Measurements from ENCODE around the gene CNPY1. TPM values are rescaled to one million over a fixed set of nuclear protein-coding genes. Genes with fewer than 3 reads are reported as not detected.

Gene CNPY1
- total and polyA plus RNA-seq, 7 experiments from 2014 or later = not detected

DNA sequence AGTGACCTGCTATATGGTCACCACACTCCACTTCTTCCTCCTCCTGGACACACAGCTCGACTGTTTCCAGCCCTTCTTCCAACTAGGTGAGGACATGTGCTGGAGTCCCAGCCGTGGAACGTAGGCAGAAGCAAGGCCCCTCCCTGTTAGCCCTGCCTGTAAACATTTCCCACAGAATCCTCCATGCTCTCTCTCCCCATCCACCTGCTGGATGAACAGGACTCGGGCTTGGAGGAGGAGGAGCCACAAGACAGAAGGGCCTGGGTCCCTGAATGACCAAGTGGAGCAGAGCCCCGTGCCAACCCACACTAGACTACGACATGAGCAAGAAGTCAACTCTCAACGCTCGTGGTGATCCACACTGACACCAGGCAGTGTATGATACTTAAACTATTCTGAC lies 9.9 kb downstream of the CNPY1 start:
- H3K27ac ChIP-seq (ENCODE audit: low read depth, low read length) = no peak overlapping the region
- ChIA-PET POLR2A (no interaction called here), CTCF (no interaction called here)
- no peak overlapping the region for H3K4me3 ChIP-seq (ENCODE audit: low read length)
- DNase-seq = no peak
- H3K4me1 ChIP-seq (ENCODE audit: control insufficient read depth in 2 of 2, insufficient read depth in 2 of 2, low read length in 2 of 2) = peaks cover 4 to 5% of the 10 kb centered on the region in 2 donors
- intact Hi-C loops (cut with micrococcal nuclease) = no loop called here
- no peak overlapping the region for H3K27ac Mint-ChIP-seq
- H3K27me3 ChIP-seq (ENCODE audit: control insufficient read depth in 2 of 2, insufficient read depth in 2 of 2, low read length in 2 of 2) = peaks cover 1 to 5% of the 10 kb centered on the region in 2 donors
- peaks cover 59 to 73% (median 60%) of the 10 kb centered on the region in 5 donors for H3K27me3 Mint-ChIP-seq
- no peak overlapping the region for H3K4me3 Mint-ChIP-seq
- no peak for ATAC-seq
- H3K36me3 Mint-ChIP-seq = peaks cover 0 to 5% (median 0%) of the 10 kb centered on the region in 5 donors
- H3K9me3 Mint-ChIP-seq = peaks cover 0 to 4% (median 0%) of the 10 kb centered on the region in 11 donors
- H3K36me3 ChIP-seq (ENCODE audit: control insufficient read depth in 2 of 3, insufficient read depth in 3 of 3, low read length in 3 of 3) = no peaks in the 10 kb centered on the region
- peaks cover 8 to 21% (median 16%) of the 10 kb centered on the region in 7 donors for H3K4me1 Mint-ChIP-seq
- no peaks in the 10 kb centered on the region for H3K9me3 ChIP-seq (ENCODE audit: control insufficient read depth in 2 of 3, low read length in 3 of 3)

DNA sequence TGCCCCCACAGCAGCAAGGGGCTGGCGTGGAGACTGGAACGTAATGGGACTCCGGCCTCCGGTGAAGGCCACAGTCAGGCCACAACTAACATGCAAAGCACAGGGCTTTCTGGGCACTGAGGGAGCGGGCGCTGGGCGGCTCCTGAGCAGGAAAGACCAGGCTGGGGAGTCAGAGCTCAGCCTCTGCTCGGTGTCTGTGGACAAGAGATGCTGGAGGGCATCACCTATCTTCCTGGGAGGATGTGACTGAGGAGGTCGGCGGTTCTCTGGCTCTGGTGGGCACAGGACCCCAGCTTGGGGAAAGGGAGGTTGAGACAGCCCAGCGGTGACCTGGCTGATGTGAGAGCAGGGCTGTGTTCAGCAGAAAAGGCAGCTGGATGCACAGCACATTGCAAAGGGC lies 11.7 kb downstream of the CNPY1 start:
- H3K9me3 ChIP-seq (ENCODE audit: control insufficient read depth in 2 of 3, low read length in 3 of 3) = no peaks in the 10 kb centered on the region
- no peak overlapping the region for H3K4me3 ChIP-seq (ENCODE audit: low read length)
- H3K36me3 ChIP-seq (ENCODE audit: control insufficient read depth in 2 of 3, insufficient read depth in 3 of 3, low read length in 3 of 3) = no peaks in the 10 kb centered on the region
- ATAC-seq (no peak), DNase-seq (no peak)
- H3K27ac Mint-ChIP-seq = no peak overlapping the region
- H3K27me3 ChIP-seq (ENCODE audit: control insufficient read depth in 2 of 2, insufficient read depth in 2 of 2, low read length in 2 of 2) = peaks cover 5 to 10% of the 10 kb centered on the region in 2 donors
- H3K4me3 Mint-ChIP-seq = peak overlapping the region in 3 of 10 donors; percentile 30 to 75 (median 59)
- H3K27ac ChIP-seq (ENCODE audit: low read depth, low read length) = no peak overlapping the region
- peaks cover 0 to 6% (median 0%) of the 10 kb centered on the region in 5 donors for H3K36me3 Mint-ChIP-seq
- H3K4me1 ChIP-seq (ENCODE audit: control insufficient read depth in 2 of 2, insufficient read depth in 2 of 2, low read length in 2 of 2) = peaks cover 4 to 5% of the 10 kb centered on the region in 2 donors
- CTCF ChIA-PET = no interaction called here
- peaks cover 8 to 21% (median 16%) of the 10 kb centered on the region in 7 donors for H3K4me1 Mint-ChIP-seq
- peaks cover 0 to 4% (median 0%) of the 10 kb centered on the region in 11 donors for H3K9me3 Mint-ChIP-seq
- H3K27me3 Mint-ChIP-seq = peaks cover 72 to 84% (median 74%) of the 10 kb centered on the region in 5 donors
- intact Hi-C loops (cut with micrococcal nuclease) = no loop called here
- POLR2A ChIA-PET = no interaction called here

DNA sequence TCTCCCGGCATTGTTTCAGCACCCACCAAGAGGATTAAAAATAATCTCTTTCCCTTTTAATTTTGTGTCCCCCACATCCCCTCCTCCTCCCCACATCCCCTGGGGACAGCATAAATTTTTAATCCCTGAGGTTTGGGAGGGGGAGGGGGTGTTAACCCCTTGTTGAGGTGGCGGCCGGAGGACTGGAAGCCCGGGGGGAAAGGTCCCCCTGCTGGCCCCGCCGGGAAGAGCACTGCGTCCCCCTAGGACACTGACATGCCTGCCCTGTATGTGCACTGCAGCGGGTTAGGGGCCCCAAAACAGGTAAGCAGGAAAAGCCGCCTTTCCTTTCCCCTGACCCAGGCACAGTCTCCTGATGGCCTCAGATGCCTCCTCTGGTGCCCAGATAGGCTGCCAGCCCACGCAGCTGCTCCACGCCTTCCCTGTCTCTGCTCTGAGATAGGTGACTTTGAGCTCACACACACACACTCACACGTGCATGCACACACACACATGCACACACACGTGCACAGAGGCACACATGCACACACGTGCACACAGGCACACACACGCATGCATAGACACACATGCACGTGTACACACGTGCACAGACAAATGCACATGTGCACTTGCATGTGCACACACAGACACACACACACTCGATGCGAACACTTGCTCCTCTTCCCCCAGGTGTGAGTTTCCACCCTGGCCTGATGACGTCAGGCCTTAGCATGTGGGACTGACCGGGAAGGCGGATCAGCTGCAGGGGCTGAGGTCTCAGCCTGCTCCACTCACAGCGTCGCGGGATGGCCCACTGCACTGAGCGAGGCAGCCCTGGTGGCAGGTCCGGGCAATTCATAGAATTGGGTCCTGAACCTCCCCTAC lies 12.3 kb downstream of the CNPY1 start:
- ATAC-seq = no peak

DNA sequence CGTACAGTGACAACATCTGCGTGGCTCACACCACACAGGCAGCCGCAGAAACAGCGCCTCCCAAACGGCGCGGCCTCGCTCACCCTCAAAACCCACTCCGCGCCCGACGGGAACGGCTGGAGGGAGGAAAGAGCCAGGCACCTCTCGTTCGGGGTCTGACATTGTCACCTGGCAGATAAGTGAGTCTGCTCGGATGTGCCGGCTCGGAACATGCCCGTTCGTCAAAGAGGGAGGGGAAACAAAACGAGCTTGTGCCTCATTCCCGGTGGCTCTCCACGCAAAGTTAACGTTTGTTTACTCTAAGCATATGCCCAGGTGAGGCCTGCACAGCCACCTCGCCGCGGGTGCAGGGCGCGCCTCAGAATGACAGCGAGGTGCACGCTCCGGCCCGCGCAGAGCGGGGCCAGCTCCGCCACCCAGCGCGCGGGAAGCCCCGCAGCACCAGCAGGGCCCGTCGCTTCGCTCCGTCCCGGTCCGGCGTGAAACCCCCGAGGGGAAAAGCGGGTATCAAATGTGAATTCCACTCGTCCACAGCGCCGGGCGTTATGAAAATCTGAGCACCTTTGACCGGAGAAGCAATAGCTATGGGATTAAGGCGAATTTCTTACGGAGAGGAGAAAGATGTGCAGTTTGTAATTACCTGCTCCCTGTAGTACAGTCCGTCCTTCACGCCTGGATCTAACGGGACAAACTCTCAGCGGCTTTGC lies 13.1 kb downstream of the CNPY1 start:
- H3K36me3 Mint-ChIP-seq = peaks cover 0 to 6% (median 0%) of the 10 kb centered on the region in 5 donors
- Histone ChIP-seq H3K36me3 (ENCODE audit: control insufficient read depth in 2 of 3, insufficient read depth in 3 of 3, low read length in 3 of 3) (no peaks in the 10 kb centered on the region), H3K27ac (ENCODE audit: low read depth, low read length) (no peak overlapping the region), H3K9me3 (ENCODE audit: control insufficient read depth in 2 of 3, low read length in 3 of 3) (no peaks in the 10 kb centered on the region), H3K27me3 (ENCODE audit: control insufficient read depth in 2 of 2, insufficient read depth in 2 of 2, low read length in 2 of 2) (peaks cover 5 to 10% of the 10 kb centered on the region in 2 donors), H3K4me3 (ENCODE audit: low read length) (peak overlapping the region; percentile 37), H3K4me1 (ENCODE audit: control insufficient read depth in 2 of 2, insufficient read depth in 2 of 2, low read length in 2 of 2) (peaks cover 4 to 5% of the 10 kb centered on the region in 2 donors)
- ChIA-PET POLR2A (no interaction called here), CTCF (no interaction called here)
- peaks cover 0 to 4% (median 0%) of the 10 kb centered on the region in 11 donors for H3K9me3 Mint-ChIP-seq
- H3K27ac Mint-ChIP-seq = no peak overlapping the region
- peaks cover 71 to 81% (median 78%) of the 10 kb centered on the region in 5 donors for H3K27me3 Mint-ChIP-seq
- peak in 1 of 9 donors; percentile 9 for DNase-seq
- peak overlapping the region; percentile 30 to 79 (median 67) for H3K4me3 Mint-ChIP-seq
- ATAC-seq = no peak
- intact Hi-C loops (cut with micrococcal nuclease) = loop anchor here in 1 of 2 donors (2.0 kb wide), 1 partner anchor 22 kb away; no protein-coding TSS in a partner anchor
- peaks cover 8 to 21% (median 16%) of the 10 kb centered on the region in 7 donors for H3K4me1 Mint-ChIP-seq

More for the DNA sequence above, 12.3 kb downstream of the CNPY1 start:
- DNase-seq = peak in 1 of 9 donors; percentile 37
- Histone ChIP-seq H3K4me3 (ENCODE audit: low read length) (peak overlapping the region; percentile 37), H3K9me3 (ENCODE audit: control insufficient read depth in 2 of 3, low read length in 3 of 3) (no peaks in the 10 kb centered on the region), H3K27ac (ENCODE audit: low read depth, low read length) (no peak overlapping the region), H3K27me3 (ENCODE audit: control insufficient read depth in 2 of 2, insufficient read depth in 2 of 2, low read length in 2 of 2) (peaks cover 5 to 10% of the 10 kb centered on the region in 2 donors), H3K36me3 (ENCODE audit: control insufficient read depth in 2 of 3, insufficient read depth in 3 of 3, low read length in 3 of 3) (no peaks in the 10 kb centered on the region), H3K4me1 (ENCODE audit: control insufficient read depth in 2 of 2, insufficient read depth in 2 of 2, low read length in 2 of 2) (peaks cover 4 to 5% of the 10 kb centered on the region in 2 donors)
- Mint-ChIP-seq H3K36me3 (peaks cover 0 to 6% (median 0%) of the 10 kb centered on the region in 5 donors), H3K9me3 (peaks cover 0 to 4% (median 0%) of the 10 kb centered on the region in 11 donors), H3K4me1 (peaks cover 8 to 21% (median 16%) of the 10 kb centered on the region in 7 donors), H3K27me3 (peaks cover 72 to 84% (median 73%) of the 10 kb centered on the region in 5 donors), H3K4me3 (peak overlapping the region; percentile 30 to 79 (median 62)), H3K27ac (peak overlapping the region in 1 of 9 donors; percentile 38)
- CTCF ChIA-PET = no interaction called here
- intact Hi-C loops (cut with micrococcal nuclease) = loop anchor here in 1 of 2 donors (2.0 kb wide), 1 partner anchor 23 kb away; no protein-coding TSS in a partner anchor
- POLR2A ChIA-PET = no interaction called here

DNA sequence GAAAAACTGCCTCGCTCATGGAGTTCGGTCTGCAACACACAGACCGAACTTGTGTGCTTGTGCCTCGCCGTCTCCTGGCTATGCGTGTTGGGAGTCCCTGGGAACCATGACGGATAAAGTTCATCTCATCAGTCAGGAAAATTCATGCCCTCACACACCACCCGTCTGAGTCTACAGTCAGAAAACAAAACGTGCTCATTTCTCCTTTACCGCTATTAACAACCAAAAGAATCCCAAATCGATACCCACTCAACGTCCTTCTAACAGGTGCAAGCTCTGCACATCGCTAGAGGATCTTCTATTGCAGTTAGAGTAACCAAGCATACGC lies 13.6 kb downstream of the CNPY1 start:
- H3K4me3 ChIP-seq (ENCODE audit: low read length) = peak overlapping the region; percentile 37
- Mint-ChIP-seq H3K4me3 (peak overlapping the region; percentile 30 to 79 (median 65)), H3K27ac (no peak overlapping the region), H3K27me3 (peaks cover 69 to 84% (median 80%) of the 10 kb centered on the region in 5 donors), H3K4me1 (peaks cover 8 to 21% (median 16%) of the 10 kb centered on the region in 7 donors), H3K36me3 (peaks cover 0 to 6% (median 0%) of the 10 kb centered on the region in 5 donors), H3K9me3 (peaks cover 0 to 4% (median 0%) of the 10 kb centered on the region in 11 donors)
- POLR2A ChIA-PET = no interaction called here
- H3K36me3 ChIP-seq (ENCODE audit: control insufficient read depth in 2 of 3, insufficient read depth in 3 of 3, low read length in 3 of 3) = no peaks in the 10 kb centered on the region
- intact Hi-C loops (cut with micrococcal nuclease) = loop anchor here in 1 of 2 donors (2.0 kb wide), 1 partner anchor 22 kb away; no protein-coding TSS in a partner anchor
- CTCF ChIA-PET = no interaction called here
- no peak overlapping the region for H3K27ac ChIP-seq (ENCODE audit: low read depth, low read length)
- peaks cover 4 to 5% of the 10 kb centered on the region in 2 donors for H3K4me1 ChIP-seq (ENCODE audit: control insufficient read depth in 2 of 2, insufficient read depth in 2 of 2, low read length in 2 of 2)
- H3K9me3 ChIP-seq (ENCODE audit: control insufficient read depth in 2 of 3, low read length in 3 of 3) = no peaks in the 10 kb centered on the region
- peaks cover 5 to 10% of the 10 kb centered on the region in 2 donors for H3K27me3 ChIP-seq (ENCODE audit: control insufficient read depth in 2 of 2, insufficient read depth in 2 of 2, low read length in 2 of 2)
- DNase-seq = no peak
- ATAC-seq = no peak

DNA sequence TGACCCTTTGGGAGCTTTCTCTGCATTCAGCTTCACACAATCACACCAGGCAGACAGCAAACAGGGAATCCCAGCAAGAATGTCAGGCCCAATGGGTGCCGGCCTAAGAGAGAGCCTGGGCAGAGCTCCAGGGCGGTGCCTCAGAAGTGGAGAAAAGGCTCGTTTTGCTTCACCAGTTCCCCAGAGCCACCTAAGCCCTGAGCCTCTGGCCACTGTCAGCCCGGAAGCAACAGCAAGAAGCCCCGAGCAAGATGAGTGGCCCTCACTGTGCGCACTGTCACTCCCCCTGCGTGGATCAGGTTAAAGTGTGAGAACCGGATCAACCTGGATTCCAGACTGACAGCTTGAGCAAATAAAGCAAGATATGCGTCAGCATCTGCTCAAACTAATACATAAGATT lies 14.7 kb downstream of the CNPY1 start:
- Mint-ChIP-seq H3K27ac (no peak overlapping the region), H3K4me1 (peaks cover 8 to 21% (median 16%) of the 10 kb centered on the region in 7 donors), H3K9me3 (peaks cover 0 to 4% (median 0%) of the 10 kb centered on the region in 11 donors), H3K36me3 (peaks cover 0 to 6% (median 0%) of the 10 kb centered on the region in 5 donors), H3K27me3 (peaks cover 67 to 79% (median 77%) of the 10 kb centered on the region in 5 donors), H3K4me3 (peak overlapping the region in 5 of 10 donors; percentile 17 to 62 (median 37))
- intact Hi-C loops (cut with micrococcal nuclease) = loop anchor here in 1 of 2 donors (2.0 kb wide), 1 partner anchor 21 kb away; no protein-coding TSS in a partner anchor
- ATAC-seq (no peak), DNase-seq (no peak)
- Histone ChIP-seq H3K4me1 (ENCODE audit: control insufficient read depth in 2 of 2, insufficient read depth in 2 of 2, low read length in 2 of 2) (peaks cover 4 to 5% of the 10 kb centered on the region in 2 donors), H3K27ac (ENCODE audit: low read depth, low read length) (no peak overlapping the region), H3K4me3 (ENCODE audit: low read length) (no peak overlapping the region), H3K9me3 (ENCODE audit: control insufficient read depth in 2 of 3, low read length in 3 of 3) (no peaks in the 10 kb centered on the region), H3K27me3 (ENCODE audit: control insufficient read depth in 2 of 2, insufficient read depth in 2 of 2, low read length in 2 of 2) (peaks cover 5 to 10% of the 10 kb centered on the region in 2 donors), H3K36me3 (ENCODE audit: control insufficient read depth in 2 of 3, insufficient read depth in 3 of 3, low read length in 3 of 3) (no peaks in the 10 kb centered on the region)
- ChIA-PET POLR2A (no interaction called here), CTCF (no interaction called here)
